Measurements from ENCODE around the gene CPB1. TPM values are rescaled to one million over a fixed set of nuclear protein-coding genes. Genes with fewer than 3 reads are reported as not detected.

The CPB1 gene
- total RNA-seq, 6 donors from 2014 or later = 5.6 to 11.3 TPM; not detected in 4

- Histone ChIP-seq H3K36me3 (no peaks in the 10 kb centered on the region), H3K4me1 (peaks cover 0 to 4% (median 2%) of the 10 kb centered on the region in 4 donors), H3K27me3 (no peaks in the 10 kb centered on the region), H3K27ac (no peak overlapping the region), H3K4me3 (no peak overlapping the region), H3K9me3 (no peaks in the 10 kb centered on the region)
- WGBS, 2 donors = 53 to 63% methylated on average over 4 of the region's 4 CpGs
- ATAC-seq (ENCODE audit: low FRiP score in 2 of 2) = no peak
- TF ChIP-seq CTCF (IDR thresholded peaks at IDR 0.05) (no peak), EP300 (IDR thresholded peaks at IDR 0.05) (no peak), POLR2AphosphoS5 (IDR thresholded peaks at IDR 0.05) (no peak), POLR2A (IDR thresholded peaks at IDR 0.05) (no peak)
- no peak for DNase-seq
These were observed 602 bp downstream of the CPB1 start for GRCh38 chr3:148828136-148828690.

DNA sequence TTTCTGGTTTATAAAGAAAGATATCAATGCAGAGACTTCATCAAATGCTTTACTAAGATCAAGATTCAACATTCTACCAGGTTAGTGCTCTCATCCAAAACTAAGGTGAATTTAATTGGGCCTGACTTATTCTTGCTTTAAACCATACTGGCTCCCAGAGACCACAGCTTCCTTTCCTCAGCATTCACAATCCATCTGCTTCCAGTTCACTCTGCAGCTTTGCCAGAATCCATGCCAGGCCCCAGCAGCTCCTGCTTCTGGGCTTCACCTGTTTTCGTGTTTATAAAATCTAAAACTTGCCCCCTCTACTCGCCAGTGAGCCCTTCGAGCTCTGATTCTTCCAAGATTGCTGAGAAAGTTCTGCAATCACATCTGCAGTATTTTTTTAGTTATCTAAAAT lies 2.3 kb downstream of the CPB1 start:
- Histone ChIP-seq H3K27ac (no peak overlapping the region), H3K27me3 (no peaks in the 10 kb centered on the region), H3K9me3 (no peaks in the 10 kb centered on the region), H3K4me3 (no peak overlapping the region), H3K36me3 (no peaks in the 10 kb centered on the region), H3K4me1 (peaks cover 0 to 4% (median 2%) of the 10 kb centered on the region in 4 donors)
- TF ChIP-seq POLR2A (IDR thresholded peaks at IDR 0.05) (no peak), EP300 (IDR thresholded peaks at IDR 0.05) (no peak), CTCF (IDR thresholded peaks at IDR 0.05) (no peak), POLR2AphosphoS5 (IDR thresholded peaks at IDR 0.05) (no peak)
- DNase-seq (no peak), ATAC-seq (ENCODE audit: low FRiP score in 2 of 2) (no peak)
- WGBS, 2 donors = 94 to 99% methylated on average over 3 of the region's 3 CpGs

GRCh38 chr3:148833223-148833622 lies 5.6 kb downstream of the CPB1 start:
- no peak for ATAC-seq (ENCODE audit: low FRiP score in 2 of 2)
- no peak for TF ChIP-seq EP300 (IDR thresholded peaks at IDR 0.05)
- no peaks in the 10 kb centered on the region for H3K27me3 ChIP-seq
- H3K4me1 ChIP-seq = peaks cover 0 to 2% (median 0%) of the 10 kb centered on the region in 4 donors
- no peaks in the 10 kb centered on the region for H3K36me3 ChIP-seq
- 85 to 90% methylated on average over 3 of the region's 3 CpGs for WGBS, 2 donors
- H3K9me3 ChIP-seq = no peaks in the 10 kb centered on the region
- no peak overlapping the region for H3K4me3 ChIP-seq
- H3K27ac ChIP-seq = no peak overlapping the region
- no peak for DNase-seq

- Histone ChIP-seq H3K4me1 (no peaks in the 10 kb centered on the region), H3K27me3 (no peaks in the 10 kb centered on the region), H3K27ac (no peak overlapping the region), H3K4me3 (no peak overlapping the region), H3K36me3 (no peaks in the 10 kb centered on the region), H3K9me3 (no peaks in the 10 kb centered on the region)
- DNase-seq (no peak), ATAC-seq (ENCODE audit: low FRiP score in 2 of 2) (no peak)
- TF ChIP-seq CTCF (IDR thresholded peaks at IDR 0.05) (no peak), POLR2A (IDR thresholded peaks at IDR 0.05) (no peak), EP300 (IDR thresholded peaks at IDR 0.05) (no peak), POLR2AphosphoS5 (IDR thresholded peaks at IDR 0.05) (no peak)
These were observed 12.2 kb downstream of the CPB1 start for GRCh38 chr3:148839805-148840204.

DNA sequence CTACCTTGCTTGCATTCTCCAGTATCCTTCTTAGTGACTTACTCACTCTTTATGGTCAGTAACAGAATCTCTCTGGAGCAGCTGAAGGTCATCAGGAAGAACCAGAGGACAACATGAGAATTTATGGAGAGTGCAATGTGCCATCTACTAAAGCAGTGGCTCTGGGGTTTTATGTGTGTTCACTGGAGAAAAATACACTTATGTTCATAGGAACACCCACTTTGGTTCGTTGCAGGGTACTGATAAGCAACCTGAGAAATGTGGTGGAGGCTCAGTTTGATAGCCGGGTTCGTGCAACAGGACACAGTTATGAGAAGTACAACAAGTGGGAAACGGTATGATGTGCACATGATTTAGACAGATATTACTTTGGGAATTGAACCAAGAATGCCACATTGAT lies 12.8 kb downstream of the CPB1 start:
- no peak overlapping the region for H3K27ac ChIP-seq
- TF ChIP-seq POLR2AphosphoS5 (IDR thresholded peaks at IDR 0.05) (no peak), POLR2A (IDR thresholded peaks at IDR 0.05) (no peak), CTCF (IDR thresholded peaks at IDR 0.05) (no peak), EP300 (IDR thresholded peaks at IDR 0.05) (no peak)
- DNase-seq (no peak), ATAC-seq (ENCODE audit: low FRiP score in 2 of 2) (no peak)
- H3K4me1 ChIP-seq = no peaks in the 10 kb centered on the region
- no peak overlapping the region for H3K4me3 ChIP-seq
- 79 to 87% methylated on average over 4 of the region's 4 CpGs for WGBS, 2 donors
- no peaks in the 10 kb centered on the region for H3K36me3 ChIP-seq
- no peaks in the 10 kb centered on the region for H3K27me3 ChIP-seq
- H3K9me3 ChIP-seq = no peaks in the 10 kb centered on the region
